Measurements from ENCODE around the gene ZBP1. TPM values are rescaled to one million over a fixed set of nuclear protein-coding genes. Genes with fewer than 3 reads are reported as not detected.

The ZBP1 gene
- total RNA-seq, 1 donor from 2014 or later: 0.44 TPM

DNA sequence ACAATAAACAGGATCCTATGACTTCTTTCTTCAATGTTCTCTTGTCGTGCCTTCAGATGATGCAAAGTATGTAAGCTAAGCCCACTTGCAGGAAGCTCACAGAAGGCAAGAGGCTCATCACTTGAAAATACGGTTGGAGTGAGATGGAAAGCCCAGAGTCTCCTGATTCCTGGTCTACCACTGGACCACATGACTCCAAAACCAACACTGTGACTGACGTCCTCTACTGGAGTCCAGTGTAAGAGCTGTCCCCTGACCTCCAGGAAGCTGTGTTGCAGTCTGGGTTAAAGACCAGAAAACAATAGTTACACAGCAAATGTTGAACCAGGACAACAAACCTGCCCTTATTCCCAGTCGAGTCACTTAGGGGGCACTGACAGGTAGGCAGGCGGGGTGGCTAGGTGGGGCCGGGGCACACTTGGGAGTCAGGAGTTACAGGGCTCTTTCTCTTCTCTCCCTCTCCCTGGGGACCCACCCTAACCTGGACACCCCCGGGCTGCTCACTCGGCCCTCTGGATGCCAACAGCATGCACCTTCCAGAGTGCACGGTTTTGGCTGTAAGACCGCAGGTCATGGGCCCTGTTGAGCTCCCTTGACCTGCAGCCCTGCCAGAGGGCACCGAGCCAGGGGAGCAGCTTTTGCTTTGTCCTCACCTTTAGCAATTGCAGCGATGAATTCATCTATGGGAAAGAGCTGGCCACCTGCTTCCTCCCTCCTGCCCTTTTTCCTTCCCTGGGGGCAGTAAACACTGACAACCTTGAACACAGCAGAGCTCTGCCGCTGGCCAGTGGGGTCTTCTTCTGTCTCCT is 51.9 kb downstream of the ZBP1 start:
- ATAC-seq: no peak

DNA sequence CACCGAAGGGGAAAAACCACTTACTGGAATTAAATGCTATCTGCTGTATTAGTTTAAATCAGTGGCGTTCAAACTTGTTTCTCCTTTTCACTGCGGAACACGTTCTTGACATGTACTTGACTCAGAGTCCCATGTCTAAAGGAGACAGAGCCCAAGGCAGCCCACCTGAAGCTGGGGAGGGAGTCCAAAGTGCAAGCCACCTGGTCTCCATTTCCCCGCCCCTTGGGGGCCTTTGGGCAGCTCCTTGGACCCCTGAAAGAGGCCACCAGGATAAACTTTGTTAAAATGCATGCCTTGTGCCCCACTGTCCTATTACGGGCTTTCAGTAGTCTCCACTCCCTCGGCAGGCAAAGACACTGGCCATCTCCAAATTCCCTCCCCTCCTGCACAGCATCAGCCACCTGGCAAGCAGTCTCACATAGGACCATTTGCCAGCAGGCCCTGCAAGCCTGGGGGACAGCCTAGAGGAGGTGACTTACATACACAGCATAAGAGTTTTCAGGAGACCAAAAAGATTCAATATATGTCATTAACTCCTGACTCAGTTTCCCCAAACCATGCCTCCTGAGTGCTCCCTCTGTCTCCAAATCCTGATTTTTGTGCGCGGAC is 52.7 kb downstream of the ZBP1 start:
- no peak for ATAC-seq

GRCh38 chr20:57566803-57567459 is 53.3 kb downstream of the ZBP1 start:
- no peak for ATAC-seq

DNA sequence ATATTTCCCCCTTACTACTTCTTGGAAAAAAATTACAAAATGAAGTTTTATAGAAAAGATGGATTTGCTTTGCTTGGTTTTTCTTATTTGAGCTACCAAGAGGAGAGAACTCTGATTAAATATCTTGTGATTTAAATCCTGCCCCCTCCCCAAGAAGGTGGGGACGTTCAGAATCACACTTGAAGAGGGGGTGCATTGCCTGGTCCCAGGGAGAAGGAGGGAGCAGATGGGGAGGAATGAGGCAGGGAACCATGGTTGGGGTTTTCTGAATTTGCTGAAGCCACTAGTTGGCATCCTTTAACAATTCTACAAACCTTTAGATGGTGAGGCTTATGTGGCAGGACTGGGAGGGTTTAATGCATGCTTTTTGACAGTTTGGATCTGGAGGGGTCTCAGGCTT is 53.8 kb downstream of the ZBP1 start:
- no peak for ATAC-seq

DNA sequence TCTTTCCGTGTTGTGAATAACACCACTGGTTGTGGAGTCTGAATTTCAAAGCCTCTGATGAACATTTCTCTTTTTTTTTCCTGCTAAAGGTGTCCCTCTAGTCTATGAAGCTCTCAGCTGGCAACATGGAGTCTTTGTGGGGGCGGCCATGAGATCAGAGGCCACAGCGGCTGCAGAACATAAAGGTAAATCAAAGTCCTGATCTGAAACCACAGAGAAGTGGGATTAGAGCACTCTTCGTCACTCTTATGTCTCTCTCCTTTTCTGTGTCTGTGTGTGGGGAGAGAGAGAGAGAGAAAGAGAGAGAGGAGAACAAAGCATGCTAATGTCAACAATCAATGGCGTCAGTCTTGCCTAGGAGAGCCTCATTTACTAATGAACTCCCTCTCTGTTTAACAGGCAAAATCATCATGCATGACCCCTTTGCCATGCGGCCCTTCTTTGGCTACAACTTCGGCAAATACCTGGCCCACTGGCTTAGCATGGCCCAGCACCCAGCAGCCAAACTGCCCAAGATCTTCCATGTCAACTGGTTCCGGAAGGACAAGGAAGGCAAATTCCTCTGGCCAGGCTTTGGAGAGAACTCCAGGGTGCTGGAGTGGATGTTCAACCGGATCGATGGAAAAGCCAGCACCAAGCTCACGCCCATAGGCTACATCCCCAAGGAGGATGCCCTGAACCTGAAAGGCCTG is 55.1 kb downstream of the ZBP1 start:
- ATAC-seq: no peak

DNA sequence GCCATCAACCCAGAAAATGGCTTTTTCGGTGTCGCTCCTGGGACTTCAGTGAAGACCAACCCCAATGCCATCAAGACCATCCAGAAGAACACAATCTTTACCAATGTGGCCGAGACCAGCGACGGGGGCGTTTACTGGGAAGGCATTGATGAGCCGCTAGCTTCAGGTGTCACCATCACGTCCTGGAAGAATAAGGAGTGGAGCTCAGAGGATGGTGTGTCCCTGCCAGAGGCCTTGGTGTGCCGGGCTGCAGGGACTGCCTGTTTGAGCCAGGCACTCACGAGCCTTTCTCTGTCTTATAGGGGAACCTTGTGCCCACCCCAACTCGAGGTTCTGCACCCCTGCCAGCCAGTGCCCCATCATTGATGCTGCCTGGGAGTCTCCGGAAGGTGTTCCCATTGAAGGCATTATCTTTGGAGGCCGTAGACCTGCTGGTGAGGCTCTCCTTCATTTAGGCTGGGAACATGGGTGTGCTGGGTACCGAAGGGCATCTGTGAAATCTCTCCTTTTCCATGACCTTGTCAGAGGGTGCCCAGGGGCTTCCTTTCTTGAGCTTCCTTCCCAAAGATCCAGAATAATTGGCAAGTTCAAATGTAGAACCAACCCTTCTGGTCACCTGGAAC is 55.9 kb downstream of the ZBP1 start:
- ATAC-seq: no peak

- ATAC-seq: no peak
Measured at GRCh38 chr20:57563522-57563921, 56.7 kb downstream of the ZBP1 start.

DNA sequence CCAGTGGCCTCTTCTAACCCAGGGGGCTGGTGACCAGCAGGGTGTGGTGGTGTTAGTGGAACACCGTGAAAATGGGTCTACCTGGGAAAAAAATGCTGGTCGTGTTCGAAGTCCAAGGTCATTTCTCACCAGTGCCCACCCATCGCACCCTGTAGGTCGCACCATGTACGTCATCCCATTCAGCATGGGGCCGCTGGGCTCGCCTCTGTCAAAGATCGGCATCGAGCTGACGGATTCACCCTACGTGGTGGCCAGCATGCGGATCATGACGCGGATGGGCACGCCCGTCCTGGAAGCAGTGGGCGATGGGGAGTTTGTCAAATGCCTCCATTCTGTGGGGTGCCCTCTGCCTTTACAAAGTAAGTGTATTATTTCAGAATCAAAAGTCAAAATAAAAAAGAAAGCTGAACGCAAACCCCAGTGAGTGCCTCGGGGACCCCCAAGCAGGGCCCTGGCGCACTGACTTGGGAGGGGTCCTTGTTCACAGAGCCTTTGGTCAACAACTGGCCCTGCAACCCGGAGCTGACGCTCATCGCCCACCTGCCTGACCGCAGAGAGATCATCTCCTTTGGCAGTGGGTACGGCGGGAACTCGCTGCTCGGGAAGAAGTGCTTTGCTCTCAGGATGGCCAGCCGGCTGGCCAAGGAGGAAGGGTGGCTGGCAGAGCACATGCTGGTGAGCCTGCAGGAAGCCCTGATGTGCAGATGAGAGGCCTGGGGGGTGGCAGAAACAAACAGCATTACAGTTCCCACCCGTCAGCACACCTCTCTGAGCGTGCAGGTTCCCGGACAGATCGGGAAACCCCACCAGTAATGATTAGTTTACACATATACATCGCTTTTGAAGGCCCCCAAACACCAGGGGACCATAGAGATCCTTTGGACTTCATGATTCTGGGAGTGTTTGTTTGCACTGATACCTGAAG is 57.4 kb downstream of the ZBP1 start:
- no peak for ATAC-seq

- no peak for ATAC-seq
Measured at GRCh38 chr20:57561356-57562279, 58.6 kb downstream of the ZBP1 start.

GRCh38 chr20:57560554-57561355 is 59.5 kb downstream of the ZBP1 start, which contains the start of gene PCK1:
Gene PCK1, plus strand, starts transcription at chr20:57561110. Its CDS starts 302 bp downstream, at chr20:57561412.
- peak; percentile 76 for ATAC-seq

- ATAC-seq: no peak
Measured at GRCh38 chr20:57559658-57560553, 60.3 kb downstream of the ZBP1 start.

GRCh38 chr20:57559289-57559634 is 61.0 kb downstream of the ZBP1 start:
- no peak for ATAC-seq

- no peak for ATAC-seq
Measured at GRCh38 chr20:57558614-57559288, 61.5 kb downstream of the ZBP1 start.

DNA sequence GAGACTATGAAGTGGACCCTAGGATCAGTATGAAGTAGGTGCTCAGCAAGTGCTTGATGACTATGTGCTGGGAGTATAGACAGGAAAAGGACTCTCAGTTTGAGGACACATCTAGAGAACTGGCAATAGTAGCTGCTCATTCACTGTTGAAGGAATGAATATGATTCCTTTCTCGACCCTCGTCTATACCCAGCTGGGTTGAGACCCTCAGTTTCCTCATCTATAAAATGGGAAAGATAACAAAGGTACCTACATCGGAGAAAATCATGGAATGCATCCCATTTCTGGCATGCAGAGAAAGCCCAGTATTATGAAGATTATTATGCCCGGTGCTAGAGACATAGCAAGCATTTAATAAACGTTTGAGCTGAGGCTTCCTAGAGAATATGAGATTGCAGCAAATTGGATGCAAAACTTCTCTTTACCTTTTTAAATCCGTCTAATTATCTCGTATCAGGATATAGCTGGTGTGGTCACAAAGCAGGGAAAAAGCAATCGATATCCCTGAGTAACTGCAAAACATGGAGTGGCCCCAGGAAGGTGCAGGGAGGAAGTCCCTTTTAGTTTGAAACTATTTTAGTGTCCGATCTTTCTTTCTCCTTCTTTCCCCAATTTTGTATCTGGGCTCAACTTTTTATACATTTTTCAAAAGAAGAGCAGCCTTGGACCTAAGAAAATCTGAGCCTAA is 62.2 kb downstream of the ZBP1 start:
- no peak for ATAC-seq

GRCh38 chr20:57556980-57557274 is 63.3 kb downstream of the ZBP1 start:
- ATAC-seq: no peak

GRCh38 chr20:57555457-57556184 is 64.6 kb downstream of the ZBP1 start:
- no peak for ATAC-seq

All from esophagus mucosa (tissue), 1 donor.